NOMO-1 treated with DMSO at 0.1 percent for 48 hours (cell line): ENCODE measurements around the gene SYT6.

Experiments
- DNase-seq: peaks from one replicate; lab custom pipeline; 2025; ENCODE audit not compliant: unreplicated experiment; lab: John Stamatoyannopoulos, UW

Gene SYT6

GRCh38 chr1:114122941-114123618 lies 30.6 kb downstream of the SYT6 start:
- peak; percentile 52 for DNase-seq

- DNase-seq, result no peak
Measured at GRCh38 chr1:114118351-114118990, 35.2 kb downstream of the SYT6 start.

GRCh38 chr1:114117654-114118053 lies 36.0 kb downstream of the SYT6 start:
- DNase-seq, result no peak

GRCh38 chr1:114116086-114116485 lies 37.6 kb downstream of the SYT6 start:
- DNase-seq, result no peak

- DNase-seq, result peak; percentile 16
Measured at GRCh38 chr1:114114185-114115094, 39.2 kb downstream of the SYT6 start.

GRCh38 chr1:114113411-114114184 lies 40.1 kb downstream of the SYT6 start:
- DNase-seq, result peak; percentile 95

GRCh38 chr1:114112775-114113174 lies 40.9 kb downstream of the SYT6 start:
- DNase-seq, result no peak

GRCh38 chr1:114111731-114112641 lies 41.7 kb downstream of the SYT6 start:
- no peak for DNase-seq

GRCh38 chr1:114109981-114110380 lies 43.7 kb downstream of the SYT6 start:
- DNase-seq, result no peak

GRCh38 chr1:114108751-114109255 lies 44.9 kb downstream of the SYT6 start:
- no peak for DNase-seq

- no peak for DNase-seq
Measured at GRCh38 chr1:114107474-114108435, 45.9 kb downstream of the SYT6 start.

- DNase-seq, result no peak
Measured at GRCh38 chr1:114105421-114105979, 48.2 kb downstream of the SYT6 start.

- DNase-seq, result no peak
Measured at GRCh38 chr1:114104949-114105348, 48.7 kb downstream of the SYT6 start.

- no peak for DNase-seq
Measured at GRCh38 chr1:114103992-114104391, 49.7 kb downstream of the SYT6 start.

GRCh38 chr1:114102136-114102535 lies 51.5 kb downstream of the SYT6 start:
- no peak for DNase-seq

- no peak for DNase-seq
Measured at GRCh38 chr1:114100148-114100547, 53.5 kb downstream of the SYT6 start.

GRCh38 chr1:114099268-114099667 lies 54.4 kb downstream of the SYT6 start:
- DNase-seq, result no peak

GRCh38 chr1:114097109-114097508 lies 56.6 kb downstream of the SYT6 start:
- no peak for DNase-seq
